Endothelial cell of umbilical vein (primary cell): Measurements from ENCODE around the gene ARHGAP20. TPM values are rescaled to one million over a fixed set of nuclear protein-coding genes. Genes with fewer than 3 reads are reported as not detected.

ENCODE experiments used
- BruUV-seq: library from RNA; stranded (reverse); fragments of 400-500 nt; replicated peaks from 2 replicates; lab custom pipeline; 2021; lab: Mats Ljungman, UMichigan
- CTCF ChIA-PET: fragments of 300-600, 350-600 bp; sonication (Branson Sonifier 250); formaldehyde crosslinking; loops from one replicate; lab custom pipeline; 2021; ENCODE audit warnings: antibody characterized with exemption, inconsistent platforms; lab: Charles Lee
- POLR2A ChIA-PET: fragments of 300-600, 350-600 bp; sonication (Branson Sonifier 250); formaldehyde crosslinking; loops from one replicate; lab custom pipeline; 2021; ENCODE audit warnings: antibody characterized with exemption, inconsistent platforms; lab: Charles Lee
- DNase-seq: peaks from one replicate; pipeline ENCODE4 v3.0.0-alpha.2; 2011; ENCODE audit warnings: low read depth, low spot score
- FAIRE-seq: peaks from 2 replicates; lab custom pipeline; 2011; peaks lifted over from hg19 to GRCh38; lab: Jason Lieb, UNC
- H2AFZ ChIP-seq: 2 replicates; pipeline ENCODE4 v1.6.0; 2012; ENCODE audit warnings: low read depth, low read length, control low read depth, inconsistent platforms
- H3K27ac ChIP-seq: 2 replicates; pipeline ENCODE4 v1.5.1; 2011; ENCODE audit warnings: low read depth, mild to moderate bottlenecking, control low read depth, low read length, moderate library complexity; ENCODE audit not compliant: insufficient read depth
- H3K27me3 ChIP-seq, 2 experiments: 2 replicates each; pipeline versions ENCODE4 v1.6.0 to v1.6.1; 2011; ENCODE audit warnings: low read length in 2 of 2, mixed read lengths in 1 of 2; ENCODE audit not compliant: control insufficient read depth in 2 of 2, insufficient read depth in 2 of 2
- H3K36me3 ChIP-seq, 2 experiments: 2 replicates in 1 of 2; 3 replicates in 1 of 2; pipeline ENCODE4 v1.5.1; 2011; ENCODE audit warnings: low read length in 2 of 2, mild to moderate bottlenecking in 1 of 2, moderate library complexity in 1 of 2; ENCODE audit not compliant: control insufficient read depth in 2 of 2, insufficient read depth in 2 of 2; ENCODE audit errors: extremely low read depth in 1 of 2
- H3K4me1 ChIP-seq: 3 replicates; pipeline ENCODE4 v1.5.1; 2011; ENCODE audit warnings: mild to moderate bottlenecking, low read length; ENCODE audit not compliant: control insufficient read depth, insufficient read depth; ENCODE audit errors: extremely low read depth
- H3K4me2 ChIP-seq: 2 replicates; pipeline ENCODE4 v1.6.1; 2011; ENCODE audit warnings: low read length, control low read depth, mixed read lengths; ENCODE audit not compliant: insufficient read depth
- H3K4me3 ChIP-seq, 3 experiments: fragments of 200-600 bp in 1 of 3; sonication (generic), shearing (Covaris generic) in 1 of 3; replicated peaks in 1 of 3; 2 replicates each; pipeline ENCODE4 v1.5.1; 2011 to 2016; ENCODE audit warnings: control low read depth in 3 of 3, low read length in 3 of 3, mild to moderate bottlenecking in 2 of 3, inconsistent platforms in 1 of 3, low read depth in 1 of 3, moderate library complexity in 1 of 3; ENCODE audit not compliant: insufficient read depth in 1 of 3
- H3K79me2 ChIP-seq: 2 replicates; pipeline ENCODE4 v1.6.0; 2012; ENCODE audit warnings: low read length, inconsistent platforms; ENCODE audit not compliant: control insufficient read depth, insufficient read depth
- H3K9ac ChIP-seq: replicated peaks from 2 replicates; pipeline ENCODE3; 2011; ENCODE audit warnings: low read length, control low read depth; ENCODE audit not compliant: insufficient read depth; ENCODE audit errors: extremely low read depth
- H3K9me1 ChIP-seq: replicated peaks from 3 replicates; pipeline ENCODE4 v1.6.0; 2011; ENCODE audit warnings: mild to moderate bottlenecking, low read length; ENCODE audit not compliant: control insufficient read depth, insufficient read depth; ENCODE audit errors: extremely low read depth
- H3K9me3 ChIP-seq: replicated peaks from 2 replicates; pipeline ENCODE4 v1.5.1; 2012; ENCODE audit warnings: low read length, inconsistent platforms; ENCODE audit not compliant: control insufficient read depth, insufficient read depth
- H4K20me1 ChIP-seq: replicated peaks from 2 replicates; pipeline ENCODE3; 2011; ENCODE audit warnings: mild to moderate bottlenecking, low read length; ENCODE audit not compliant: control insufficient read depth, insufficient read depth; ENCODE audit errors: extremely low read depth
- CTCF ChIP-seq, 2 donors: IDR thresholded peaks; 1 replicate in 1 of 2; 2 replicates in 1 of 2; pipeline ENCODE4 v1.5.1; 2011; ENCODE audit warnings: low read length in 2 of 2, mild to moderate bottlenecking in 2 of 2, moderate library complexity in 2 of 2, control low read depth in 1 of 2, inconsistent platforms in 1 of 2, low read depth in 1 of 2; ENCODE audit not compliant: insufficient read depth in 1 of 2; ENCODE audit errors: extremely low read depth in 1 of 2
- EZH2 ChIP-seq: IDR thresholded peaks from 2 replicates; pipeline ENCODE4 v1.6.1; 2012; ENCODE audit warnings: borderline replicate concordance, low read depth, mild to moderate bottlenecking, moderate library complexity, low read length, inconsistent platforms; ENCODE audit not compliant: severe bottlenecking
- FOS ChIP-seq: IDR thresholded peaks from 2 replicates; pipeline ENCODE4 v1.6.1; 2011; ENCODE audit warnings: mild to moderate bottlenecking, low read length, moderate library complexity, borderline replicate concordance; ENCODE audit not compliant: insufficient read depth
- GATA2 ChIP-seq: IDR thresholded peaks from 2 replicates; pipeline ENCODE4 v1.7.0; 2011; ENCODE audit warnings: low read depth, mild to moderate bottlenecking, moderate library complexity, mixed read lengths, low read length; ENCODE audit not compliant: insufficient read length, insufficient read depth
- JUN ChIP-seq: IDR thresholded peaks from 2 replicates; pipeline ENCODE4 v1.6.1; 2011; ENCODE audit warnings: borderline replicate concordance, low read depth; ENCODE audit not compliant: insufficient read length, insufficient read depth
- MAX ChIP-seq: IDR thresholded peaks from 2 replicates; pipeline ENCODE4 v1.6.1; 2011; ENCODE audit not compliant: insufficient read depth, insufficient read length
- MYC ChIP-seq: IDR thresholded peaks from one replicate; pipeline ENCODE4 v1.6.1; 2011; ENCODE audit warnings: mild to moderate bottlenecking, low read depth, low read length
- POLR2A ChIP-seq: IDR thresholded peaks from 2 replicates; pipeline ENCODE4 v1.6.1; 2012; ENCODE audit warnings: low read depth, mild to moderate bottlenecking, control low read depth, low read length
- POLR2AphosphoS5 ChIP-seq: IDR thresholded peaks from 2 replicates; pipeline ENCODE4 v1.6.1; 2012; ENCODE audit warnings: low read depth, mild to moderate bottlenecking, control low read depth, low read length, moderate library complexity; ENCODE audit not compliant: insufficient read depth
- dilution Hi-C: fragments of 300-500 bp; cut with MboI; formaldehyde crosslinking; loops from one replicate; pipeline ENCODE4 v1.15.0; 2019; ENCODE audit warnings: low sequenced_read_pairs; ENCODE audit not compliant: extremely low pct_ligation_motif_present
- intact Hi-C: fragments of 100-400 bp; cut with micrococcal nuclease; formaldehyde crosslinking; loops from one replicate; pipeline ENCODE4 v1.10.0; 2022
- polyA plus RNA-seq, 4 experiments: library from polyadenylated mRNA; depleted of rRNA in 3 of 4; stranded (reverse) in 3 of 4; unstranded in 1 of 4; fragments of >200 nt; gene quantifications; 2 replicates each; pipeline versions ENCODE4 v1.2.1 to v1.2.3, GENCODE V29; 2011 to 2012; ENCODE audit warnings: missing spikeins in 1 of 4
- total RNA-seq: library from RNA; stranded (reverse); gene quantifications from 2 replicates; pipeline ENCODE4 v1.2.3, GENCODE V29; 2021

Gene ARHGAP20
- total and polyA plus RNA-seq, 2 donors (not counting 3 experiments of a cell fraction or from before 2014, with no cell fraction given): 0.51 to 1.1 TPM

- Histone ChIP-seq H3K4me1 (no peaks in the 10 kb centered on the region), H3K36me3 (no peaks in the 10 kb centered on the region), H3K79me2 (no peaks in the 10 kb centered on the region), H3K27ac (no peak overlapping the region), H3K9me3 (no peaks in the 10 kb centered on the region), H2AFZ (no peak overlapping the region), H3K9ac (no peak overlapping the region), H3K4me3 (no peak overlapping the region), H3K9me1 (no peaks in the 10 kb centered on the region), H4K20me1 (no peaks in the 10 kb centered on the region), H3K4me2 (no peak overlapping the region), H3K27me3 (no peaks in the 10 kb centered on the region)
- ChIA-PET CTCF (no interaction called here), POLR2A (no interaction called here)
- no peak for FAIRE-seq
- BruUV-seq: no TSS peak
- TF ChIP-seq GATA2 (no peak), EZH2 (no peak), FOS (no peak), CTCF (IDR thresholded peaks at IDR 0.05; ENCODE audit: extremely low read depth in 1 of 2, insufficient read depth in 1 of 2, low read depth in 1 of 2, low read length in 2 of 2) (no peak), JUN (no peak), MAX (no peak), MYC (no peak), POLR2AphosphoS5 (no peak), POLR2A (no peak)
- dilution Hi-C loops: no loop called here
- intact Hi-C loops: no loop called here
- DNase-seq: no peak
Measured at GRCh38 chr11:110689306-110689705, 22.9 kb downstream of the ARHGAP20 start.
